OCI-LY7 (cell line): ENCODE results near the gene NACC2. TPM values are rescaled to one million over a fixed set of nuclear protein-coding genes. Genes with fewer than 3 reads are reported as not detected.

ENCODE experiments used
- BruUV-seq: library from RNA; stranded (reverse); fragments of 400-500 nt; replicated peaks from 2 replicates; lab custom pipeline; 2021; lab: Mats Ljungman, UMichigan
- CTCF ChIA-PET: fragments of 300-600 bp; sonication (Branson Sonifier 250); formaldehyde crosslinking; loops from one replicate; lab custom pipeline; 2022; ENCODE audit warnings: antibody characterized with exemption; ENCODE audit not compliant: unreplicated experiment; lab: Charles Lee
- POLR2A ChIA-PET: fragments of 300-600 bp; sonication (Branson Sonifier 250); formaldehyde crosslinking; loops from one replicate; lab custom pipeline; 2022; ENCODE audit warnings: antibody characterized with exemption; lab: Charles Lee
- DNase-seq: peaks from one replicate; pipeline ENCODE4 v3.0.0-alpha.2; 2015; ENCODE audit warnings: low spot score
- H2AFZ ChIP-seq: fragments of 200-600 bp; sonication (generic), shearing (Covaris generic); 2 replicates; pipeline ENCODE4 v1.6.1; 2014; ENCODE audit warnings: mild to moderate bottlenecking, antibody characterized with exemption, low read length, moderate library complexity
- H3K27ac ChIP-seq: fragments of 200-600 bp; sonication (generic); 2 replicates; pipeline ENCODE4 v1.5.1; 2014; ENCODE audit warnings: mixed run types, low read depth, mild to moderate bottlenecking, moderate library complexity, low read length, inconsistent platforms; ENCODE audit not compliant: poor library complexity, severe bottlenecking
- H3K36me3 ChIP-seq: fragments of 200-600 bp; sonication (generic); 2 replicates; pipeline ENCODE4 v1.6.1; 2014; ENCODE audit warnings: mild to moderate bottlenecking, antibody characterized with exemption, low read length, moderate library complexity, mixed read lengths; ENCODE audit not compliant: insufficient read depth
- H3K4me1 ChIP-seq: fragments of 200-600 bp; sonication (generic); 2 replicates; pipeline ENCODE4 v1.5.1; 2014; ENCODE audit warnings: mild to moderate bottlenecking, low read length; ENCODE audit not compliant: insufficient read depth, poor library complexity, severe bottlenecking
- H3K4me2 ChIP-seq: fragments of 200-600 bp; sonication (generic); 2 replicates; pipeline ENCODE4 v1.6.1; 2014; ENCODE audit warnings: mild to moderate bottlenecking, low read length
- H3K4me3 ChIP-seq: fragments of 200-600 bp; sonication (generic); 2 replicates; pipeline ENCODE4 v1.5.1; 2014; ENCODE audit warnings: mild to moderate bottlenecking, low read depth, low read length; ENCODE audit not compliant: poor library complexity, severe bottlenecking
- H3K79me2 ChIP-seq: fragments of 200-600 bp; sonication (generic); 2 replicates; pipeline ENCODE4 v1.6.1; 2016; ENCODE audit warnings: low read depth, mild to moderate bottlenecking, low read length, moderate library complexity, mixed read lengths; ENCODE audit not compliant: insufficient read depth
- H3K9me2 ChIP-seq: fragments of 200-600 bp; sonication (generic); 2 replicates; pipeline ENCODE4 v1.6.1; 2016; ENCODE audit warnings: mild to moderate bottlenecking, low read length, mixed read lengths; ENCODE audit not compliant: insufficient read depth
- H3K9me3 ChIP-seq: fragments of 200-600 bp; sonication (generic); 2 replicates; pipeline ENCODE4 v1.6.1; 2014; ENCODE audit warnings: mild to moderate bottlenecking, mixed run types, low read length, mixed read lengths
- H4K20me1 ChIP-seq: fragments of 200-600 bp; sonication (generic); 2 replicates; pipeline ENCODE4 v1.6.1; 2014; ENCODE audit warnings: mild to moderate bottlenecking, antibody characterized with exemption, low read length, moderate library complexity, mixed read lengths; ENCODE audit not compliant: insufficient read depth
- EZH2phosphoT487 ChIP-seq: fragments of 200-600 bp; sonication (generic); IDR thresholded peaks from 2 replicates; pipeline ENCODE4 v1.6.1; 2018; ENCODE audit warnings: low read depth, borderline replicate concordance, mild to moderate bottlenecking, mixed run types, antibody characterized with exemption, low read length, moderate library complexity, mixed read lengths
- intact Hi-C: fragments of 100-400 bp; cut with micrococcal nuclease; formaldehyde crosslinking; loops from one replicate; pipeline ENCODE4 v1.10.0; 2022; ENCODE audit not compliant: unreplicated experiment
- total RNA-seq, 2 experiments: library from RNA; depleted of rRNA in 1 of 2; stranded (reverse); fragments of >200 nt in 1 of 2; shearing (Covaris generic) in 1 of 2; gene quantifications; 2 replicates each; pipeline ENCODE4 v1.2.3, GENCODE V29; 2014 to 2022
- TF ChIP-seq, protein P1 (sequence below): fragments of 200-600 bp; sonication (generic); conservative IDR thresholded peaks from 2 replicates; pipeline ENCODE4 v1.5.1; 2014; ENCODE audit warnings: mild to moderate bottlenecking, antibody characterized with exemption, low read length, moderate library complexity, mixed read lengths

NACC2 gene
- total RNA-seq, 2 experiments from 2014 or later, result 0.38 to 0.72 TPM

DNA sequence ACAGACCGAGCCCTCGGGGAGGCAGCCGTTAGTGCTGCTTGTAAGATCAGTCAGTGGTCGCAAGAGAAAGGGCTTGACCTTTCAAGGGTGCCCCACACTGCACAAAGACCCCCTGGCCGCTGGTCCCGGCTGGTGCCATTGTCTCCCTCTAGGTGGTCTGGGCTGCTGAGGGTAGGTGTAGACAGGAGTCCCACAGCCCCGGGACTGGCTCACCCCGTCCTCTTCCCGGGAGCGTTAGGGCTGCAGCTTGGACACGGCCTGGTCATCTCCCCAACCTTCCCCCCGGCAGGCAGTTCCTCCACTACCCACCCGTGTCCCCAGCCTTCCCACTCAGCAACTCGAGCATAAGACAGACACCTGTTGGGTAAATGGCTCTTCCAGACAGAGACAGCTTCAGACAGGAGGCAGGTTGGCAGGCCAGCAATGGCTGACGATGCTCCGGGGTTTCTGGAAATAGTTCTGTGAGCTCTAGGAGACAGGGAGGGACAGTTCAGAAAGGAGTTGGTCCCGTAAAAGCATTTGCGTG lies 38.9 kb upstream of the NACC2 start:
- CTCF ChIA-PET, result no interaction called here
- no peaks in the 10 kb centered on the region for H3K36me3 ChIP-seq
- DNase-seq, result no peak
- no peaks in the 10 kb centered on the region for H3K9me3 ChIP-seq
- no TSS peak for BruUV-seq
- H3K4me3 ChIP-seq, result no peak overlapping the region
- no peaks in the 10 kb centered on the region for H3K4me1 ChIP-seq
- no peak for TF ChIP-seq EZH2phosphoT487
- H3K9me2 ChIP-seq, result no peaks in the 10 kb centered on the region
- H2AFZ ChIP-seq, result no peak overlapping the region
- no peak overlapping the region for H3K27ac ChIP-seq
- intact Hi-C loops, result no loop called here
- POLR2A ChIA-PET, result no interaction called here
- no peak overlapping the region for H3K4me2 ChIP-seq
- no peaks in the 10 kb centered on the region for H4K20me1 ChIP-seq
- no peaks in the 10 kb centered on the region for H3K79me2 ChIP-seq

DNA sequence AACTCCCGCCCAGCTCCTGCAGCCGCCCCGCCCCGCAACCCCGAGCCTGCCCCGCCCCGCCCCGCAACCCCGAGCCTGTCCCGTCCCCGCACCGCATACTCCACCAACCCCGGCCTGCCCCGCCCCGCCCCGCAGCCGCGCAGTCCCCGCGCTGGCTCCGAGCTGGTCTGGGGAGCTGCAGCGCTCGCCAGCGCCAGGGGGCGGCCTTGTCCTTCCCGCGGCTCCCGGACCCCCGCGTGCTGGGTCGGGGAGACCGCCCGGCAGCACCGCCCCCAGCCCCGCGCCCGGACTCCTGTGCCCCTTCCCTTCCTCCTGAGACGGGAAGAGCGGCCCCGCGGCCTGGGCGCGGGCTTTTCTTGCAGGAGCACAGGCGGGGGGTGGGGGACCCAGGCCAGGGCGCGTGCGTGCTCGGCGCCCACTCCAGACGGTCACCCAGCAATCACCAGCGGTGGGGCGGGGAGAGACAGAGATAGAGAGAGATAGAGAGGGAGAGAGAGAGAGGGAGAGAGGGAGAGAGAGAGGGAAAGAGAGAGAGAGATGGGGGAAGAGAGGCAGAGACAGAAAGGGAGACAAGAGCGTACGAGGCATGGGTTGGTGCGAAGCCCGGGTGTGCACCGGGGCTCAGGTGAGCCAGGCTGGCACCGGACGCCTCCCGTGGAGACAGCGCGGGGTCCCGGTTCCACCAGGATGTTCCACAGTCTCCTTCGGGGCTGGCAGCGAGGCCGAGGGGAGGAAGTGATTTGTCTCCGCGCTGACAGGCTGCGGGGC lies 38.3 kb upstream of the NACC2 start:
- Histone ChIP-seq H3K79me2 (no peaks in the 10 kb centered on the region), H3K36me3 (no peaks in the 10 kb centered on the region), H3K4me2 (no peak overlapping the region), H3K9me2 (no peaks in the 10 kb centered on the region), H3K4me3 (no peak overlapping the region), H3K4me1 (no peaks in the 10 kb centered on the region), H2AFZ (no peak overlapping the region), H3K9me3 (no peaks in the 10 kb centered on the region), H3K27ac (no peak overlapping the region), H4K20me1 (no peaks in the 10 kb centered on the region)
- BruUV-seq, result no TSS peak
- ChIA-PET POLR2A (no interaction called here), CTCF (interaction anchor here (0.6 kb wide), 1 partner anchor 134 kb away, joined by 4 read pairs; no protein-coding TSS in a partner anchor)
- DNase-seq, result no peak
- intact Hi-C loops, result no loop called here
- TF ChIP-seq, protein P1, sequence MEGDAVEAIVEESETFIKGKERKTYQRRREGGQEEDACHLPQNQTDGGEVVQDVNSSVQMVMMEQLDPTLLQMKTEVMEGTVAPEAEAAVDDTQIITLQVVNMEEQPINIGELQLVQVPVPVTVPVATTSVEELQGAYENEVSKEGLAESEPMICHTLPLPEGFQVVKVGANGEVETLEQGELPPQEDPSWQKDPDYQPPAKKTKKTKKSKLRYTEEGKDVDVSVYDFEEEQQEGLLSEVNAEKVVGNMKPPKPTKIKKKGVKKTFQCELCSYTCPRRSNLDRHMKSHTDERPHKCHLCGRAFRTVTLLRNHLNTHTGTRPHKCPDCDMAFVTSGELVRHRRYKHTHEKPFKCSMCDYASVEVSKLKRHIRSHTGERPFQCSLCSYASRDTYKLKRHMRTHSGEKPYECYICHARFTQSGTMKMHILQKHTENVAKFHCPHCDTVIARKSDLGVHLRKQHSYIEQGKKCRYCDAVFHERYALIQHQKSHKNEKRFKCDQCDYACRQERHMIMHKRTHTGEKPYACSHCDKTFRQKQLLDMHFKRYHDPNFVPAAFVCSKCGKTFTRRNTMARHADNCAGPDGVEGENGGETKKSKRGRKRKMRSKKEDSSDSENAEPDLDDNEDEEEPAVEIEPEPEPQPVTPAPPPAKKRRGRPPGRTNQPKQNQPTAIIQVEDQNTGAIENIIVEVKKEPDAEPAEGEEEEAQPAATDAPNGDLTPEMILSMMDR, result peak; percentile 60
- no peak for TF ChIP-seq EZH2phosphoT487

DNA sequence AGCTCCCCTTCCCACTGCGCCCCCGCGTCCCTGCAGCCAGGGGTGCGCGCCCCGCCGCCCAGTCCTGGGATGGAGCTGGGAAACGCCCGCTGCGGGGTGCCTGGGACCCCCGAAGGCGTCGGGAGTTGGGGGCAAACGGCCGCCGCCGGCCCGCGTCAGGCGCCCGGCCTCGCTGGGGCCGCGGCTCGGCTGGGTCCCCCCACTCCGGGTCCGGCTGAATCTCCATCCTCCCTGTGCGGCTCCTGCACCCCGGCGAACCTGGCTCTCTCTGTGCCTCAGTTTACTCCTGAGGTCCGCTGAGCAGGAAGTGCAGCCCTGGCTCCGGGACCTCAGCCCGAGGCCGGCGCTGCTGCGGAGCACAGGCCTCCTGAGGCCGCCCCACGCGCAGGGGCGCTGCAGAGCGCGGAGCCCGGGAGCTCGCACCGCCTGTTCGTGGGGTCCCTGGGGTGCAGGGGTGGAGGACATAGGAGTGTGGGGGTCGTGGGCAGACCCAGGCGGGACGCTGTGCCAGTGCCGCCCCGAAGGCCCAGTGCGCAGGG lies 37.5 kb upstream of the NACC2 start:
- CTCF ChIA-PET, result interaction anchor here (0.6 kb wide), 1 partner anchor 135 kb away, joined by 4 read pairs; no protein-coding TSS in a partner anchor
- no peaks in the 10 kb centered on the region for H3K36me3 ChIP-seq
- H3K9me3 ChIP-seq, result no peaks in the 10 kb centered on the region
- no peak overlapping the region for H2AFZ ChIP-seq
- TF ChIP-seq, protein P1, result no peak
- TF ChIP-seq EZH2phosphoT487, result no peak
- H3K27ac ChIP-seq, result no peak overlapping the region
- no peaks in the 10 kb centered on the region for H3K79me2 ChIP-seq
- no peaks in the 10 kb centered on the region for H3K4me1 ChIP-seq
- H3K9me2 ChIP-seq, result no peaks in the 10 kb centered on the region
- no TSS peak for BruUV-seq
- H3K4me2 ChIP-seq, result no peak overlapping the region
- no peaks in the 10 kb centered on the region for H4K20me1 ChIP-seq
- intact Hi-C loops, result no loop called here
- POLR2A ChIA-PET, result no interaction called here
- no peak overlapping the region for H3K4me3 ChIP-seq
- no peak for DNase-seq
